K562 (cell line): ENCODE measurements around the gene ARMC2. TPM values are rescaled to one million over a fixed set of nuclear protein-coding genes. Genes with fewer than 3 reads are reported as not detected.

ENCODE experiments used
- ATAC-seq: fragments of 200-7000 bp; cut with Tn5 transposase; 3 replicates; pipeline ENCODE4 v1.9.1; 2020; ENCODE audit warnings: moderate library complexity
- BruUV-seq: library from RNA; stranded (reverse); fragments of 400-500 nt; replicated peaks from 2 replicates; lab custom pipeline; 2021; lab: Mats Ljungman, UMichigan
- CTCF ChIA-PET: fragments of 300-600 bp; formaldehyde crosslinking; extraction: SDS; loops from one replicate; lab custom pipeline; 2021; ENCODE audit warnings: low intra/inter-chr PET ratio; lab: Yijun Ruan, JAX
- POLR2A ChIA-PET: fragments of 300-600, 350-650 bp; sonication (Branson Sonifier 250); formaldehyde crosslinking; extraction: SDS; loops from one replicate; lab custom pipeline; 2021; ENCODE audit warnings: antibody characterized with exemption, inconsistent platforms; lab: Yijun Ruan, JAX
- DNase-seq, 4 experiments: peaks; one replicate each; pipeline versions ENCODE4 v3.0.0 to v3.0.0-alpha.2; 2011 to 2018; ENCODE audit warnings: low spot score in 3 of 4, mixed read lengths in 3 of 4; ENCODE audit errors: extremely low read depth in 1 of 4
- FAIRE-seq: peaks from 2 replicates; lab custom pipeline; 2011; peaks lifted over from hg19 to GRCh38; lab: Jason Lieb, UNC
- H2AFZ ChIP-seq: 2 replicates; pipeline ENCODE4 v1.6.0; 2011; ENCODE audit warnings: low read depth, low read length, control low read depth, inconsistent platforms
- H3K27ac ChIP-seq: fragments of 200-600 bp; 3 replicates; pipeline ENCODE4 v1.8.0; 2011; ENCODE audit warnings: low read depth, mild to moderate bottlenecking, control low read depth, inconsistent platforms, low read length, moderate library complexity, mixed read lengths; ENCODE audit errors: extremely low read depth
- H3K27me3 ChIP-seq, 2 experiments: fragments of 300-600 bp in 1 of 2; 2 replicates in 1 of 2; 3 replicates in 1 of 2; pipeline versions ENCODE4 v1.6.0 to v1.8.0; 2011; ENCODE audit warnings: inconsistent platforms in 2 of 2, low read length in 2 of 2, mild to moderate bottlenecking in 1 of 2, mixed read lengths in 1 of 2, moderate library complexity in 1 of 2; ENCODE audit not compliant: control insufficient read depth in 2 of 2, insufficient read depth in 2 of 2
- H3K36me3 ChIP-seq: fragments of 300-600 bp; 3 replicates; pipeline ENCODE4 v1.8.0; 2011; ENCODE audit warnings: mild to moderate bottlenecking, low read length, inconsistent platforms; ENCODE audit not compliant: control insufficient read depth, insufficient read depth
- H3K4me1 ChIP-seq, 2 experiments: fragments of 200-600 bp in 1 of 2; replicated peaks in 1 of 2; 2 replicates in 1 of 2; 3 replicates in 1 of 2; pipeline versions ENCODE4 v1.5.1 to v1.8.0; 2011; ENCODE audit warnings: inconsistent platforms in 2 of 2, low read length in 2 of 2, mild to moderate bottlenecking in 1 of 2, mixed read lengths in 1 of 2, moderate library complexity in 1 of 2; ENCODE audit not compliant: control insufficient read depth in 2 of 2, insufficient read depth in 2 of 2
- H3K4me2 ChIP-seq: 2 replicates; pipeline ENCODE4 v1.6.1; 2011; ENCODE audit warnings: low read length, control low read depth, inconsistent platforms, mixed read lengths; ENCODE audit not compliant: insufficient read depth
- H3K4me3 ChIP-seq: fragments of 200-600 bp; sonication (generic), shearing (Covaris generic); 2 replicates; pipeline ENCODE4 v1.5.1; 2016; ENCODE audit warnings: control low read depth, inconsistent platforms
- H3K79me2 ChIP-seq: fragments of 200-600 bp; 3 replicates; pipeline ENCODE4 v1.8.0; 2011; ENCODE audit warnings: low read length, inconsistent platforms; ENCODE audit not compliant: control insufficient read depth, insufficient read depth
- H3K9ac ChIP-seq, 2 experiments: 2 replicates each; pipeline versions ENCODE4 v1.6.0 to v1.6.1; 2011; ENCODE audit warnings: low read depth in 2 of 2, low read length in 2 of 2, control low read depth in 1 of 2, inconsistent platforms in 1 of 2, mild to moderate bottlenecking in 1 of 2, mixed read lengths in 1 of 2; ENCODE audit not compliant: insufficient read depth in 1 of 2
- H3K9me1 ChIP-seq: one replicate; pipeline ENCODE4 v1.6.0; 2011; ENCODE audit warnings: inconsistent platforms, mild to moderate bottlenecking, low read length, moderate library complexity; ENCODE audit not compliant: control insufficient read depth, insufficient read depth
- H3K9me3 ChIP-seq: replicated peaks from 2 replicates; pipeline ENCODE4 v1.5.1; 2011; ENCODE audit warnings: low read depth, low read length, inconsistent platforms; ENCODE audit not compliant: control insufficient read depth, insufficient read depth
- H4K20me1 ChIP-seq: replicated peaks from 2 replicates; pipeline ENCODE4 v1.6.1; 2011; ENCODE audit warnings: low read length, inconsistent platforms, mixed read lengths; ENCODE audit not compliant: control insufficient read depth, insufficient read depth
- COPS2 ChIP-seq: fragments of 450-650 bp; conservative IDR thresholded peaks from 2 replicates; pipeline ENCODE4 v1.6.1; 2016; ENCODE audit warnings: mild to moderate bottlenecking, moderate library complexity
- E2F3 ChIP-seq: fragments of 250-450 bp; sonication (Bioruptor Pico); IDR thresholded peaks from 2 replicates; pipeline ENCODE4 v1.4.0; 2020; ENCODE audit warnings: mild to moderate bottlenecking
- LCOR ChIP-seq: sonication (generic); formaldehyde crosslinking; IDR thresholded peaks from 2 replicates; pipeline ENCODE4 v1.8.0; 2022; ENCODE audit warnings: mild to moderate bottlenecking, missing genetic modification reagents
- MBD2 ChIP-seq: sonication (generic); IDR thresholded peaks from 2 replicates; pipeline ENCODE4 v1.6.1; 2016; ENCODE audit warnings: low read depth, borderline replicate concordance
- MXI1 ChIP-seq: IDR thresholded peaks from 2 replicates; pipeline ENCODE4 v1.6.1; 2011; ENCODE audit warnings: low read depth, mild to moderate bottlenecking, improper control_type of control experiment, low read length
- NCOR1 ChIP-seq: fragments of 450-650 bp; IDR thresholded peaks from 2 replicates; pipeline ENCODE4 v1.6.1; 2016; ENCODE audit warnings: mild to moderate bottlenecking, moderate library complexity
- NEUROD1 ChIP-seq: fragments of 150-350 bp; IDR thresholded peaks from 2 replicates; pipeline ENCODE4 v1.6.1; 2014; ENCODE audit warnings: borderline replicate concordance, low read length, low read depth; ENCODE audit not compliant: partially characterized antibody
- POLR2B ChIP-seq: fragments of 450-650 bp; IDR thresholded peaks from 2 replicates; pipeline ENCODE4 v1.6.1; 2018; ENCODE audit warnings: low read depth; ENCODE audit not compliant: partially characterized antibody
- POLR2G ChIP-seq: fragments of 200-400 bp; formaldehyde crosslinking; IDR thresholded peaks from 2 replicates; pipeline ENCODE4 v1.6.1; 2017; ENCODE audit warnings: low read depth, mild to moderate bottlenecking, antibody characterized with exemption, low read length, moderate library complexity
- POLR3A ChIP-seq: IDR thresholded peaks from 2 replicates; pipeline ENCODE4 v1.6.1; 2011; ENCODE audit warnings: borderline replicate concordance, mild to moderate bottlenecking, moderate library complexity; ENCODE audit not compliant: insufficient read length, insufficient read depth; ENCODE audit errors: extremely low read depth
- PTBP1 ChIP-seq: fragments of 200-400 bp; formaldehyde crosslinking; IDR thresholded peaks from 2 replicates; pipeline ENCODE4 v1.6.1; 2017; ENCODE audit warnings: low read depth, low read length
- PURB ChIP-seq: sonication (generic); formaldehyde crosslinking; IDR thresholded peaks from 2 replicates; pipeline ENCODE4 v1.9.0; 2021; ENCODE audit warnings: low read depth, mild to moderate bottlenecking, missing genetic modification reagents
- SNRNP70 ChIP-seq: fragments of 200-400 bp; formaldehyde crosslinking; optimal IDR thresholded peaks from 2 replicates; pipeline ENCODE3; 2017; ENCODE audit warnings: low read depth, low read length
- SRF ChIP-seq, 2 experiments: fragments of 250-450, 450-650 bp in 1 of 2; sonication (Bioruptor Pico) in 1 of 2; sonication (generic) in 1 of 2; formaldehyde crosslinking; IDR thresholded peaks; 2 replicates each; pipeline versions ENCODE4 v1.5.0 to v1.5.1; 2020 to 2022; ENCODE audit warnings: mild to moderate bottlenecking in 1 of 2, missing genetic modification reagents in 1 of 2
- TAF15 ChIP-seq: fragments of 200-400 bp; formaldehyde crosslinking; IDR thresholded peaks from 2 replicates; pipeline ENCODE4 v1.6.1; 2017; ENCODE audit warnings: mild to moderate bottlenecking, low read depth, low read length, moderate library complexity
- THRAP3 ChIP-seq: fragments of 450-650 bp; IDR thresholded peaks from 2 replicates; pipeline ENCODE4 v1.6.1; 2016; ENCODE audit warnings: mild to moderate bottlenecking, inconsistent platforms, borderline replicate concordance
- ZKSCAN3 ChIP-seq: fragments of 250-450 bp; sonication (Bioruptor Pico); IDR thresholded peaks from 2 replicates; pipeline ENCODE4 v1.4.0; 2020
- ZNF584 ChIP-seq: fragments of 200-800 bp; sonication (Bioruptor generic); IDR thresholded peaks from 2 replicates; pipeline ENCODE4 v1.6.1; 2016; ENCODE audit warnings: low read depth, mild to moderate bottlenecking, missing genetic modification characterization, missing compliant biosample characterization
- WGBS: fragments of 100-300 bp; shearing (Covaris generic); methylation state at CpG from one replicate; pipeline ENCODE4 v1.1.6; 2016; ENCODE audit warnings: low coverage, mixed read lengths; ENCODE audit not compliant: insufficient coverage; ENCODE audit errors: missing lambda C conversion rate; 5-methylcytosine and 5-hydroxymethylcytosine counted together
- in situ Hi-C: fragments of 300-500 bp; cut with MboI; formaldehyde crosslinking; loops from 4 replicates; pipeline ENCODE4 v1.15.0; 2018; ENCODE audit warnings: inconsistent platforms, mixed read lengths
- intact Hi-C: fragments of 100-400 bp; cut with micrococcal nuclease; formaldehyde crosslinking; loops from 2 replicates; pipeline ENCODE4 v1.14.2; 2022
- polyA plus RNA-seq, 8 experiments: library from polyadenylated mRNA; depleted of rRNA in 4 of 8; stranded (reverse) in 5 of 8; unstranded in 3 of 8; fragments of >200 nt; fragmentation: Nextera tagmentation in 2 of 8; fragmentation: Illumina TruSeq in 1 of 8; extraction: Ambion mirVana in 2 of 8; extraction: Trizol in 1 of 8; gene quantifications; 2 replicates each; pipeline versions ENCODE4 v1.2.1 to v1.2.3, GENCODE V29; 2011 to 2014; ENCODE audit warnings: inconsistent platforms in 1 of 8, missing spikeins in 1 of 8
- total RNA-seq, 7 experiments: library from RNA; depleted of rRNA in 6 of 7; stranded (reverse); fragments of >200 nt in 6 of 7; fragmentation: Illumina TruSeq in 2 of 7; extraction: Trizol in 2 of 7; gene quantifications; 2 replicates each; pipeline versions ENCODE4 v1.2.1 to v1.2.3, GENCODE V29; 2011 to 2021; ENCODE audit warnings: low replicate concordance in 1 of 7
- TF ChIP-seq, protein P1 (sequence below): fragments of 250-450 bp; sonication (Bioruptor Pico); IDR thresholded peaks from 2 replicates; pipeline ENCODE4 v1.5.0; 2021; ENCODE audit warnings: mild to moderate bottlenecking, borderline replicate concordance
- TF ChIP-seq, protein P2 (sequence below): fragments of 200-800 bp; sonication (Bioruptor generic); IDR thresholded peaks from 2 replicates; pipeline ENCODE4 v1.6.1; 2017; ENCODE audit warnings: missing genetic modification characterization, missing compliant biosample characterization

The ARMC2 gene
- total and polyA plus RNA-seq, 9 of the 15 experiments (the other 6 are each of a cell fraction or from before 2014, with no cell fraction given) = 0.14 to 3.0 (median 0.82) TPM

- Histone ChIP-seq H3K9me3 (no peaks in the 10 kb centered on the region), H3K4me3 (no peak overlapping the region), H3K36me3 (no peaks in the 10 kb centered on the region), H3K4me2 (no peak overlapping the region), H3K27me3 (peaks cover 0 to 16% of the 10 kb centered on the region in 2 experiments; a peak in 3 of 5 replicates), H3K27ac (no peak overlapping the region), H3K79me2 (no peaks in the 10 kb centered on the region), H3K9me1 (no peaks in the 10 kb centered on the region), H3K9ac (no peak overlapping the region), H4K20me1 (no peaks in the 10 kb centered on the region), H3K4me1 (peaks cover 0 to 4% of the 10 kb centered on the region in 2 experiments; a peak in 2 of 5 replicates), H2AFZ (no peak overlapping the region)
- ATAC-seq (no peak), DNase-seq (no peak), FAIRE-seq (no peak)
- 8% methylated on average over 4 of the region's 4 CpGs for WGBS
- no peak for TF ChIP-seq POLR2B
- TF ChIP-seq MBD2 = no peak
- TF ChIP-seq ZKSCAN3 (CRISPR knock-in tag) = no peak
- TF ChIP-seq PTBP1 = no peak
- no peak for TF ChIP-seq POLR3A
- TF ChIP-seq NCOR1 = no peak
- TF ChIP-seq TAF15 = no peak
- no peak for TF ChIP-seq NEUROD1
- TF ChIP-seq POLR2G = no peak
- TF ChIP-seq COPS2 = no peak
- no peak for TF ChIP-seq MXI1
- TF ChIP-seq, protein P1, sequence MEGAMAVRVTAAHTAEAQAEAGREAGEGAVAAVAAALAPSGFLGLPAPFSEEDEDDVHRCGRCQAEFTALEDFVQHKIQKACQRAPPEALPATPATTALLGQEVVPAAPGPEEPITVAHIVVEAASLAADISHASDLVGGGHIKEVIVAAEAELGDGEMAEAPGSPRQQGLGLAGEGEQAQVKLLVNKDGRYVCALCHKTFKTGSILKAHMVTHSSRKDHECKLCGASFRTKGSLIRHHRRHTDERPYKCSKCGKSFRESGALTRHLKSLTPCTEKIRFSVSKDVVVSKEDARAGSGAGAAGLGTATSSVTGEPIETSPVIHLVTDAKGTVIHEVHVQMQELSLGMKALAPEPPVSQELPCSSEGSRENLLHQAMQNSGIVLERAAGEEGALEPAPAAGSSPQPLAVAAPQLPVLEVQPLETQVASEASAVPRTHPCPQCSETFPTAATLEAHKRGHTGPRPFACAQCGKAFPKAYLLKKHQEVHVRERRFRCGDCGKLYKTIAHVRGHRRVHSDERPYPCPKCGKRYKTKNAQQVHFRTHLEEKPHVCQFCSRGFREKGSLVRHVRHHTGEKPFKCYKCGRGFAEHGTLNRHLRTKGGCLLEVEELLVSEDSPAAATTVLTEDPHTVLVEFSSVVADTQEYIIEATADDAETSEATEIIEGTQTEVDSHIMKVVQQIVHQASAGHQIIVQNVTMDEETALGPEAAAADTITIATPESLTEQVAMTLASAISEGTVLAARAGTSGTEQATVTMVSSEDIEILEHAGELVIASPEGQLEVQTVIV (CRISPR knock-in tag) = no peak
- TF ChIP-seq, protein P2, sequence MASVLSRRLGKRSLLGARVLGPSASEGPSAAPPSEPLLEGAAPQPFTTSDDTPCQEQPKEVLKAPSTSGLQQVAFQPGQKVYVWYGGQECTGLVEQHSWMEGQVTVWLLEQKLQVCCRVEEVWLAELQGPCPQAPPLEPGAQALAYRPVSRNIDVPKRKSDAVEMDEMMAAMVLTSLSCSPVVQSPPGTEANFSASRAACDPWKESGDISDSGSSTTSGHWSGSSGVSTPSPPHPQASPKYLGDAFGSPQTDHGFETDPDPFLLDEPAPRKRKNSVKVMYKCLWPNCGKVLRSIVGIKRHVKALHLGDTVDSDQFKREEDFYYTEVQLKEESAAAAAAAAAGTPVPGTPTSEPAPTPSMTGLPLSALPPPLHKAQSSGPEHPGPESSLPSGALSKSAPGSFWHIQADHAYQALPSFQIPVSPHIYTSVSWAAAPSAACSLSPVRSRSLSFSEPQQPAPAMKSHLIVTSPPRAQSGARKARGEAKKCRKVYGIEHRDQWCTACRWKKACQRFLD = no peak
- TF ChIP-seq PURB (CRISPR knock-in tag) = no peak
- TF ChIP-seq SRF (CRISPR knock-in tag; IDR thresholded peaks at IDR 0.05) = no peak
- no peak for TF ChIP-seq LCOR (CRISPR knock-in tag)
- no peak for TF ChIP-seq THRAP3
- TF ChIP-seq SNRNP70 = no peak
- no peak for TF ChIP-seq E2F3
- TF ChIP-seq ZNF584 = no peak
- POLR2A ChIA-PET = interaction anchor here (1.8 kb wide), 1 partner anchor 12 kb away, joined by 7 read pairs; no protein-coding TSS in a partner anchor
- BruUV-seq = no TSS peak
- CTCF ChIA-PET = no interaction called here
- in situ Hi-C loops (no loop called here), intact Hi-C loops (no loop called here)
These were observed 109.0 kb downstream of the ARMC2 start for GRCh38 chr6:108957221-108957620.
